IMR-90 (cell line): ENCODE data around the gene TVP23C. TPM values are rescaled to one million over a fixed set of nuclear protein-coding genes. Genes with fewer than 3 reads are reported as not detected.

Experiments
- ATAC-seq: fragments of 200-7000 bp; cut with Tn5 transposase; 2 replicates; pipeline ENCODE4 v1.9.1; 2020; ENCODE audit warnings: low read depth, mild to moderate bottlenecking, moderate library complexity
- BruUV-seq: library from RNA; stranded (reverse); fragments of 400-500 nt; replicated peaks from 2 replicates; lab custom pipeline; 2021; lab: Mats Ljungman, UMichigan
- CTCF ChIA-PET: fragments of 300-600 bp; formaldehyde crosslinking; extraction: SDS; loops from one replicate; lab custom pipeline; 2021; ENCODE audit warnings: antibody characterized with exemption; lab: Yijun Ruan, JAX
- POLR2A ChIA-PET: fragments of 300-600 bp; sonication (Branson Sonifier 250); formaldehyde crosslinking; loops from one replicate; lab custom pipeline; 2022; ENCODE audit warnings: antibody characterized with exemption; ENCODE audit not compliant: unreplicated experiment; lab: Charles Lee
- DNase-seq: peaks from one replicate; pipeline ENCODE4 v3.0.0; 2013
- H2AFZ ChIP-seq: replicated peaks from 2 replicates; pipeline ENCODE3; 2013; ENCODE audit warnings: low read length, mild to moderate bottlenecking; ENCODE audit not compliant: poor library complexity
- H2AK5ac ChIP-seq: 2 replicates; pipeline ENCODE4 v1.6.1; 2013; ENCODE audit warnings: low read depth, low read length, inconsistent platforms
- H2AK9ac ChIP-seq: replicated peaks from 2 replicates; pipeline ENCODE3; 2013; ENCODE audit warnings: mild to moderate bottlenecking, low read depth, low read length, moderate library complexity; ENCODE audit not compliant: poor library complexity
- H2BK120ac ChIP-seq: 2 replicates; pipeline ENCODE4 v1.6.1; 2013; ENCODE audit warnings: low read depth, low read length, inconsistent platforms
- H2BK15ac ChIP-seq: 3 replicates; pipeline ENCODE4 v1.6.1; 2013; ENCODE audit warnings: low read depth, low read length, inconsistent platforms
- H2BK20ac ChIP-seq: 2 replicates; pipeline ENCODE4 v1.6.1; 2013; ENCODE audit warnings: low read depth, mild to moderate bottlenecking, inconsistent platforms, low read length, moderate library complexity
- H2BK5ac ChIP-seq: 2 replicates; pipeline ENCODE4 v1.6.1; 2013; ENCODE audit warnings: mild to moderate bottlenecking, low read depth, low read length, inconsistent platforms; ENCODE audit not compliant: poor library complexity, severe bottlenecking
- H3K14ac ChIP-seq: replicated peaks from 2 replicates; pipeline ENCODE4 v1.6.1; 2013; ENCODE audit warnings: low read depth, low read length, inconsistent platforms
- H3K18ac ChIP-seq: 2 replicates; pipeline ENCODE4 v1.6.1; 2013; ENCODE audit warnings: low read depth, low read length, control low read depth
- H3K23ac ChIP-seq: 2 replicates; pipeline ENCODE4 v1.6.1; 2013; ENCODE audit warnings: low read depth, low read length, inconsistent platforms
- H3K27ac ChIP-seq: 2 replicates; pipeline ENCODE4 v1.5.1; 2013; ENCODE audit warnings: mild to moderate bottlenecking, control low read depth, low read length; ENCODE audit not compliant: insufficient read depth
- H3K27me3 ChIP-seq: 2 replicates; pipeline ENCODE4 v1.6.1; 2013; ENCODE audit warnings: low read length; ENCODE audit not compliant: control insufficient read depth, insufficient read depth
- H3K36me3 ChIP-seq: 2 replicates; pipeline ENCODE4 v1.6.1; 2013; ENCODE audit warnings: low read length, mixed read lengths; ENCODE audit not compliant: control insufficient read depth, insufficient read depth
- H3K4ac ChIP-seq: 2 replicates; pipeline ENCODE4 v1.6.1; 2013; ENCODE audit warnings: low read depth, low read length, inconsistent platforms
- H3K4me1 ChIP-seq: 2 replicates; pipeline ENCODE4 v1.6.1; 2013; ENCODE audit warnings: low read length, mixed read lengths; ENCODE audit not compliant: control insufficient read depth, insufficient read depth
- H3K4me2 ChIP-seq: 2 replicates; pipeline ENCODE4 v1.6.1; 2013; ENCODE audit warnings: low read depth, mild to moderate bottlenecking, control low read depth, low read length, moderate library complexity
- H3K4me3 ChIP-seq: 2 replicates; pipeline ENCODE4 v1.5.1; 2013; ENCODE audit warnings: low read depth, mild to moderate bottlenecking, control low read depth, low read length, moderate library complexity; ENCODE audit not compliant: insufficient read depth
- H3K56ac ChIP-seq: 2 replicates; pipeline ENCODE4 v1.6.1; 2013; ENCODE audit warnings: low read length, inconsistent platforms; ENCODE audit not compliant: insufficient read depth; ENCODE audit errors: extremely low read depth
- H3K79me1 ChIP-seq, 2 experiments: 2 replicates each; pipeline ENCODE4 v1.6.1; 2013; ENCODE audit warnings: low read length in 2 of 2, inconsistent platforms in 1 of 2, low read depth in 1 of 2
- H3K9ac ChIP-seq: 2 replicates; pipeline ENCODE4 v1.6.1; 2013; ENCODE audit warnings: low read depth, low read length, control low read depth
- H3K9me1 ChIP-seq: 2 replicates; pipeline ENCODE4 v1.6.1; 2013; ENCODE audit warnings: low read length, inconsistent platforms; ENCODE audit not compliant: insufficient read depth
- H3K9me3 ChIP-seq: 2 replicates; pipeline ENCODE4 v1.6.1; 2013; ENCODE audit warnings: low read length; ENCODE audit not compliant: control insufficient read depth, insufficient read depth
- H4K20me1 ChIP-seq: 2 replicates; pipeline ENCODE4 v1.6.1; 2013; ENCODE audit warnings: low read length, inconsistent platforms; ENCODE audit not compliant: insufficient read depth
- H4K5ac ChIP-seq: 2 replicates; pipeline ENCODE4 v1.6.1; 2013; ENCODE audit warnings: mild to moderate bottlenecking, low read depth, low read length, control low read depth
- H4K8ac ChIP-seq, 2 experiments: 2 replicates each; pipeline ENCODE4 v1.6.1; 2013; ENCODE audit warnings: low read depth in 2 of 2, low read length in 2 of 2, control low read depth in 1 of 2, inconsistent platforms in 1 of 2
- H4K91ac ChIP-seq: 2 replicates; pipeline ENCODE4 v1.6.1; 2013; ENCODE audit warnings: low read depth, low read length, inconsistent platforms; ENCODE audit not compliant: insufficient read depth
- CEBPB ChIP-seq: IDR thresholded peaks from 2 replicates; pipeline ENCODE4 v1.6.1; 2012; ENCODE audit warnings: low read depth, low read length, improper control_type of control experiment
- CHD1 ChIP-seq: IDR thresholded peaks from 2 replicates; pipeline ENCODE4 v1.6.1; 2012; ENCODE audit warnings: low read depth, low read length, improper control_type of control experiment
- MAZ ChIP-seq: IDR thresholded peaks from 2 replicates; pipeline ENCODE4 v1.6.1; 2012; ENCODE audit warnings: low read depth, mild to moderate bottlenecking, low read length, improper control_type of control experiment, moderate library complexity, borderline replicate concordance
- MXI1 ChIP-seq: IDR thresholded peaks from 2 replicates; pipeline ENCODE4 v1.6.1; 2012; ENCODE audit warnings: low read depth, mild to moderate bottlenecking, low read length, moderate library complexity, borderline replicate concordance
- SMC3 ChIP-seq: fragments of 150-350 bp; IDR thresholded peaks from 2 replicates; pipeline ENCODE4 v1.6.1; 2016; ENCODE audit warnings: low read depth, mild to moderate bottlenecking, antibody characterized with exemption, low read length, moderate library complexity
- WGBS, 2 experiments: methylation state at CpG; one replicate each; pipeline versions ENCODE4 v1.1.5 to v1.1.7; 2013; ENCODE audit warnings: missing lambda C conversion rate in 2 of 2; ENCODE audit not compliant: insufficient read length in 1 of 2; ENCODE audit errors: extremely low coverage in 2 of 2; 5-methylcytosine and 5-hydroxymethylcytosine counted together
- dilution Hi-C: fragments of 300-500 bp; cut with HindIII; formaldehyde crosslinking; loops from one replicate; pipeline ENCODE4 v1.14.3; 2018; ENCODE audit warnings: low sequenced_read_pairs; ENCODE audit not compliant: unreplicated experiment
- in situ Hi-C: fragments of 300-500 bp; cut with MboI; formaldehyde crosslinking; loops from 3 replicates; pipeline ENCODE4 v1.14.3; 2019; ENCODE audit warnings: low sequenced_read_pairs, inconsistent platforms, mixed read lengths
- intact Hi-C: fragments of 100-400 bp; cut with micrococcal nuclease; formaldehyde crosslinking; loops from 2 replicates; pipeline ENCODE4 v1.10.0; 2022
- polyA plus RNA-seq, 3 experiments: library from polyadenylated mRNA; depleted of rRNA; stranded (reverse); fragments of >200 nt; gene quantifications; 2 replicates each; pipeline ENCODE4 v1.2.3, GENCODE V29; 2012; ENCODE audit warnings: low replicate concordance in 1 of 3
- total RNA-seq: library from RNA; depleted of rRNA; stranded (reverse); fragments of >200 nt; gene quantifications from 2 replicates; pipeline ENCODE4 v1.2.3, GENCODE V29; 2012
- TF ChIP-seq, protein P1 (sequence below): conservative IDR thresholded peaks from 2 replicates; pipeline ENCODE4 v1.5.1; 2012; ENCODE audit warnings: mild to moderate bottlenecking, low read depth, low read length, improper control_type of control experiment
- TF ChIP-seq, protein P2 (sequence below): fragments of 150-350 bp; IDR thresholded peaks from 2 replicates; pipeline ENCODE4 v1.6.1; 2017; ENCODE audit warnings: mild to moderate bottlenecking, antibody characterized with exemption, low read length, low read depth

Gene TVP23C
- total and polyA plus RNA-seq, 2 of the 4 experiments (the other 2 are of a cell fraction), result 7.5 to 12.0 TPM

DNA sequence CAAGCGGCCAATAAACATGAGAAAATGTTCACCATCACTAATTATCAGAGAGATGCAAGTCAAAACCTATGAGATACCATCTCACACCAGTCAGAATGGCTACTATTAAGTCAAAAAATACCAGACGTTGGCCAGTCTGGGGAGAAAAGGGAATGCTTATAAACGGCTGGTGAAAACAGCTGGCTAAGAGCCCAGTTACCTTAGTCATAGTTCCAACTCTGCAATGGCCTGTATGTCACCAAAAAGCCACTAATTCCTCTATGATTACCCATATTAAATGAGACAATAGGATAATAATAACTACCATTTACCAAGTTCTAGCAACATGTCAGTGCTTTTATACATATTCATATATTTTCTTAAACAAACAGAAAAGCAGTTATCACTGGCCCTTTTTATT lies 52.9 kb downstream of the TVP23C start:
- TF ChIP-seq, protein P1, sequence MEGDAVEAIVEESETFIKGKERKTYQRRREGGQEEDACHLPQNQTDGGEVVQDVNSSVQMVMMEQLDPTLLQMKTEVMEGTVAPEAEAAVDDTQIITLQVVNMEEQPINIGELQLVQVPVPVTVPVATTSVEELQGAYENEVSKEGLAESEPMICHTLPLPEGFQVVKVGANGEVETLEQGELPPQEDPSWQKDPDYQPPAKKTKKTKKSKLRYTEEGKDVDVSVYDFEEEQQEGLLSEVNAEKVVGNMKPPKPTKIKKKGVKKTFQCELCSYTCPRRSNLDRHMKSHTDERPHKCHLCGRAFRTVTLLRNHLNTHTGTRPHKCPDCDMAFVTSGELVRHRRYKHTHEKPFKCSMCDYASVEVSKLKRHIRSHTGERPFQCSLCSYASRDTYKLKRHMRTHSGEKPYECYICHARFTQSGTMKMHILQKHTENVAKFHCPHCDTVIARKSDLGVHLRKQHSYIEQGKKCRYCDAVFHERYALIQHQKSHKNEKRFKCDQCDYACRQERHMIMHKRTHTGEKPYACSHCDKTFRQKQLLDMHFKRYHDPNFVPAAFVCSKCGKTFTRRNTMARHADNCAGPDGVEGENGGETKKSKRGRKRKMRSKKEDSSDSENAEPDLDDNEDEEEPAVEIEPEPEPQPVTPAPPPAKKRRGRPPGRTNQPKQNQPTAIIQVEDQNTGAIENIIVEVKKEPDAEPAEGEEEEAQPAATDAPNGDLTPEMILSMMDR, result no peak
- 0 out of 2 replicates have a peak, but pooled peaks have one; percentile 12 for TF ChIP-seq CEBPB
- no peak for TF ChIP-seq CHD1
- TF ChIP-seq MXI1, result no peak
- TF ChIP-seq SMC3, result no peak
- TF ChIP-seq MAZ, result no peak
- TF ChIP-seq, protein P2, sequence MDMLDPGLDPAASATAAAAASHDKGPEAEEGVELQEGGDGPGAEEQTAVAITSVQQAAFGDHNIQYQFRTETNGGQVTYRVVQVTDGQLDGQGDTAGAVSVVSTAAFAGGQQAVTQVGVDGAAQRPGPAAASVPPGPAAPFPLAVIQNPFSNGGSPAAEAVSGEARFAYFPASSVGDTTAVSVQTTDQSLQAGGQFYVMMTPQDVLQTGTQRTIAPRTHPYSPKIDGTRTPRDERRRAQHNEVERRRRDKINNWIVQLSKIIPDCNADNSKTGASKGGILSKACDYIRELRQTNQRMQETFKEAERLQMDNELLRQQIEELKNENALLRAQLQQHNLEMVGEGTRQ, result no peak
- Histone ChIP-seq H3K14ac (no peak overlapping the region), H2BK120ac (no peak overlapping the region), H2BK15ac (no peak overlapping the region), H3K4me2 (no peak overlapping the region; the same call in 1 of the 2 replicates), H3K9me3 (no peaks in the 10 kb centered on the region), H3K27ac (no peak overlapping the region), H4K91ac (no peak overlapping the region), H3K4ac (no peak overlapping the region), H3K4me1 (peaks cover 26% of the 10 kb centered on the region), H2BK5ac (no peak overlapping the region), H4K20me1 (peaks cover 7% of the 10 kb centered on the region; the same call in 1 of the 2 replicates), H2AK9ac (no peak overlapping the region), H3K9me1 (peaks cover 30% of the 10 kb centered on the region), H3K9ac (no peak overlapping the region), H4K5ac (no peak overlapping the region), H3K36me3 (no peaks in the 10 kb centered on the region), H2AFZ (no peak overlapping the region), H3K23ac (no peak overlapping the region), H3K79me1 (peaks cover 15 to 42% of the 10 kb centered on the region in 2 experiments; a peak in 3 of 4 replicates), H2BK20ac (no peak overlapping the region), H4K8ac (no peak overlapping the region), H3K27me3 (no peaks in the 10 kb centered on the region), H3K56ac (no peak overlapping the region), H3K4me3 (no peak overlapping the region), H2AK5ac (no peak overlapping the region), H3K18ac (no peak overlapping the region)
- ChIA-PET POLR2A (no interaction called here), CTCF (interaction anchor here (1.3 kb wide), 1 partner anchor 254 kb away, joined by 3 read pairs; no protein-coding TSS in a partner anchor)
- DNase-seq (peak; percentile 83), ATAC-seq (peak; percentile 44)
- intact Hi-C loops, result no loop called here
- WGBS, 2 experiments, result no CpG with 5 or more reads among the region's 3 CpGs
- in situ Hi-C loops, result no loop called here
- dilution Hi-C loops, result no loop called here
- BruUV-seq, result no TSS peak
